Measurements from ENCODE around the gene TRAF3IP3.

DNA sequence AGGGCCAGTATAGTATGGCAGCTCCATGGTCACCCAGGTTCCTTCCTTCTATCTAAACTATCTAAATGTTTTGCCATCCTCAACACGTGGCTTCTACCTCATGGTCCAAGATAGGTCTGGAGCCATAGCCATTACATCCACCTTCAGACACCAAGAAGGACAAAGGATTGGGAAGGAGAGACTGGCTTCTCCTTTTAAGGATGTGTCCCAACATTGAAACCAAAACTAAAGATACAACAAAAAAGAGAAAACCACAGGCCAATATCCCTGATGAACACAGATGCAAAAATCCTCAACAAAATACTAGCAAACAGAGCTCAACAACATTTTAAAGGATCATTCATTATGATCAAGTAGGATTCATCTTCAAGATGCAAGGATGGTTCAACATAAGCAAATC is 26.4 kb upstream of the TRAF3IP3 start:
- TF ChIP-seq, protein P1, sequence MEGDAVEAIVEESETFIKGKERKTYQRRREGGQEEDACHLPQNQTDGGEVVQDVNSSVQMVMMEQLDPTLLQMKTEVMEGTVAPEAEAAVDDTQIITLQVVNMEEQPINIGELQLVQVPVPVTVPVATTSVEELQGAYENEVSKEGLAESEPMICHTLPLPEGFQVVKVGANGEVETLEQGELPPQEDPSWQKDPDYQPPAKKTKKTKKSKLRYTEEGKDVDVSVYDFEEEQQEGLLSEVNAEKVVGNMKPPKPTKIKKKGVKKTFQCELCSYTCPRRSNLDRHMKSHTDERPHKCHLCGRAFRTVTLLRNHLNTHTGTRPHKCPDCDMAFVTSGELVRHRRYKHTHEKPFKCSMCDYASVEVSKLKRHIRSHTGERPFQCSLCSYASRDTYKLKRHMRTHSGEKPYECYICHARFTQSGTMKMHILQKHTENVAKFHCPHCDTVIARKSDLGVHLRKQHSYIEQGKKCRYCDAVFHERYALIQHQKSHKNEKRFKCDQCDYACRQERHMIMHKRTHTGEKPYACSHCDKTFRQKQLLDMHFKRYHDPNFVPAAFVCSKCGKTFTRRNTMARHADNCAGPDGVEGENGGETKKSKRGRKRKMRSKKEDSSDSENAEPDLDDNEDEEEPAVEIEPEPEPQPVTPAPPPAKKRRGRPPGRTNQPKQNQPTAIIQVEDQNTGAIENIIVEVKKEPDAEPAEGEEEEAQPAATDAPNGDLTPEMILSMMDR (IDR thresholded peaks at IDR 0.05) = no peak
- TF ChIP-seq POLR2A (IDR thresholded peaks at IDR 0.05) = no peak
- TF ChIP-seq POLR2AphosphoS5 (IDR thresholded peaks at IDR 0.05; ENCODE audit: insufficient read depth in 1 of 2, low read depth in 1 of 2) = no peak

Measured in vagina (tissue), 2 donors.